RWPE2 (cell line): Measurements from ENCODE around the gene HNRNPA0.

ENCODE experiments used
- ATAC-seq: fragments of 200-7000 bp; cut with Tn5 transposase; 3 replicates; pipeline ENCODE4 v1.9.1; 2021; ENCODE audit warnings: low read depth
- DNase-seq: peaks from one replicate; pipeline ENCODE4 v3.0.0-alpha.2; 2020; ENCODE audit warnings: low spot score
- H3K27ac ChIP-seq: fragments of 450-650 bp; 2 replicates; pipeline ENCODE4 v1.5.1; 2017; ENCODE audit warnings: mild to moderate bottlenecking; ENCODE audit not compliant: poor library complexity, severe bottlenecking
- H3K27me3 ChIP-seq: fragments of 250-450 bp; sonication (Bioruptor Pico); 2 replicates; pipeline ENCODE4 v1.5.1; 2021; ENCODE audit warnings: mild to moderate bottlenecking, moderate library complexity; ENCODE audit not compliant: insufficient read depth, poor library complexity, severe bottlenecking
- H3K36me3 ChIP-seq: fragments of 250-450 bp; sonication (Bioruptor Pico); 2 replicates; pipeline ENCODE4 v1.5.1; 2020; ENCODE audit warnings: low read depth, mild to moderate bottlenecking, moderate library complexity
- H3K4me1 ChIP-seq: fragments of 250-450 bp; sonication (Bioruptor Pico); 2 replicates; pipeline ENCODE4 v1.5.1; 2021; ENCODE audit warnings: mild to moderate bottlenecking, moderate library complexity; ENCODE audit not compliant: insufficient read depth, poor library complexity, severe bottlenecking
- H3K4me3 ChIP-seq: fragments of 250-450 bp; sonication (Bioruptor Pico); 2 replicates; pipeline ENCODE4 v1.5.1; 2021; ENCODE audit warnings: mild to moderate bottlenecking, moderate library complexity; ENCODE audit not compliant: severe bottlenecking
- H3K9me3 ChIP-seq: fragments of 250-450 bp; sonication (Bioruptor Pico); 2 replicates; pipeline ENCODE4 v1.5.1; 2021; ENCODE audit warnings: mild to moderate bottlenecking, moderate library complexity; ENCODE audit not compliant: severe bottlenecking
- CTCF ChIP-seq: fragments of 450-650 bp; IDR thresholded peaks from one replicate; pipeline ENCODE4 v1.5.1; 2017; ENCODE audit warnings: mild to moderate bottlenecking, moderate library complexity; ENCODE audit not compliant: poor library complexity, severe bottlenecking

HNRNPA0 gene

DNA sequence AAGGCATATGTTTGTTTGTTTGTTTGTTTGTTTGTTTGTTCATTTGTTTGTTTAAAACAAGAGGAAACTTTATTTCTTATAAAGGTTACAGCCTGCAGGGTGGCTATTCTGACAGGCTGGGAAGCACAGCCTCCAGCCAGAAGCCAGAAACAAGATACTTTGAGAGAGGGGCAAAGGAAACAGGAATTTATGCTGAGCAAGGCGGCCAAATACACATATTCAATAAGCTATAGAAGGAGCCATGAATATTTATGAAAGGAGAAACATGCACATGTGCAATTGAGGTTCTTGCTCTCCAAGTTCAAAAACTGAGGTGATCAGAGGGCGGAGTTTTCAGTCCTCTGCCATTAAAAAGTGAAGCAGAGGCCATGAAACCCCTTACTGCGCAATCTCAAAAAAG is 37.8 kb downstream of the HNRNPA0 start:
- Histone ChIP-seq H3K9me3 (no peaks in the 10 kb centered on the region), H3K27me3 (no peaks in the 10 kb centered on the region), H3K27ac (no peak overlapping the region), H3K4me3 (no peak overlapping the region), H3K36me3 (no peaks in the 10 kb centered on the region), H3K4me1 (no peaks in the 10 kb centered on the region)
- ATAC-seq: no peak
- no peak for DNase-seq
- no peak for TF ChIP-seq CTCF

DNA sequence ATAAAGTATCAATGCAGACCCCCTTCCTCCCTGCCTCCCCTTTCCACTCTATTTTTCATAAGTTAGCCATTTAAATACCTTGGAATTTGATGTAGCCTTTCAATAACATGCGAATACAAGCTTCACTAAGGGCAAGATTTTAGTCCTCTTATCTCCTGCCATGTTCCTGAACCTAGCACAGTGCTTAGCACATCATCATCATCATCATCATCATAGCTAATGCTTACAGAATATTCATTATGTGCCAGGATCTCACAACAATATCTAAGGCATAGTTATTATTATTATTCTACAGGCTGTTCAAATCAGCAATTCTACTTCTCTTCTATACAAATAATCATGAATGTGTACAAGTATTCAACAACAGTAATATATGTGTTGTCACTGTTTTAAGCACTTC is 38.7 kb downstream of the HNRNPA0 start:
- DNase-seq (no peak), ATAC-seq (no peak)
- Histone ChIP-seq H3K4me1 (no peaks in the 10 kb centered on the region), H3K27me3 (no peaks in the 10 kb centered on the region), H3K4me3 (no peak overlapping the region), H3K36me3 (no peaks in the 10 kb centered on the region), H3K9me3 (no peaks in the 10 kb centered on the region), H3K27ac (no peak overlapping the region)
- no peak for TF ChIP-seq CTCF

GRCh38 chr5:137714946-137715345 is 39.2 kb downstream of the HNRNPA0 start:
- Histone ChIP-seq H3K36me3 (no peaks in the 10 kb centered on the region), H3K4me1 (no peaks in the 10 kb centered on the region), H3K4me3 (no peak overlapping the region), H3K9me3 (no peaks in the 10 kb centered on the region), H3K27me3 (no peaks in the 10 kb centered on the region), H3K27ac (no peak overlapping the region)
- no peak for TF ChIP-seq CTCF
- ATAC-seq: no peak
- no peak for DNase-seq

DNA sequence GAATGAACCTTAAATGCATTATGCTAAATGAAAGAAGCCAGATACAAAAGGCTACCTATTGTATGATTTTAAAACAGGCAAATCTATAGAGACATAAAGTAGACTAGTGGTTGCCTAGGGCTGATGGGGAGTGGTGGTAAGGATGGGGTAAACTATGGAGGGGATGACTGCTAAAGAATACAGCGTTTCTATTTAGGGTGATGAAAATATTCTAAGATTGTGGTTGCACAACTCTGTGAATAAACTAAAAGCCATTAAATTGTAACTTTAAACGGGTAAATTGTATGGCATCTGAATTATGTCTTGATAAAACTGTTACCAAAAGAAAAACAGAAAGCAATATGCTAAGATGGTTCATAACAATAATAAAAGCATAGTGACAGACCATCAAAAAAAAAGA is 39.7 kb downstream of the HNRNPA0 start:
- TF ChIP-seq CTCF: no peak
- H3K4me3 ChIP-seq: no peak overlapping the region
- no peak for ATAC-seq
- no peak for DNase-seq
- H3K27ac ChIP-seq: no peak overlapping the region
- no peaks in the 10 kb centered on the region for H3K9me3 ChIP-seq
- H3K36me3 ChIP-seq: no peaks in the 10 kb centered on the region
- H3K4me1 ChIP-seq: no peaks in the 10 kb centered on the region
- H3K27me3 ChIP-seq: no peaks in the 10 kb centered on the region

DNA sequence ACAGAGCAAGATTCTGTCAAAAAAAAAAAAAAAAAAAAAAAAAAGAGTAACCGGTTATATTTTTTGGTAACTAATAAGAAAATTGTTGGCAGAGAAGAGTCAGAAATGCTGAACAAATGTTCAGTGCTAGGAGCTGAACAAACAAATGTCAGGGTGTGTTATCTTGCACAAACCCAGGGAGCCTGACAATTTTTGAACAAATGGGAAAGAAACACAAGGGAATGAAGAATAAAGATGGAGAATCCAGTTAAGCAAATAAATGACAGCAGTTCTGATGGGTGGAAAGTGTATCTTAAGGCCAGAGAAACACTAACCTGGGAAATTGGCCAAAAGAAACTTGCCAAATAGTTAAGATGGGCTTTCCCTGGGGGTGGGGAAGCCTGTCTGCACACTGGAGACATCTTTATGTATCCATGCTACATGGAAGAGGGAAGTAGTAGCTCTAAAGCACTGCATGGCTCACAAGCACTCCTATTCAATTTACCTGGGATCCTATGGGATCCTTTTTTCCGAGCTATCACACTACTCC is 42.0 kb downstream of the HNRNPA0 start:
- ATAC-seq: no peak
- Histone ChIP-seq H3K4me1 (no peaks in the 10 kb centered on the region), H3K9me3 (no peaks in the 10 kb centered on the region), H3K36me3 (no peaks in the 10 kb centered on the region), H3K27ac (no peak overlapping the region), H3K27me3 (no peaks in the 10 kb centered on the region), H3K4me3 (no peak overlapping the region)
- TF ChIP-seq CTCF: no peak
- no peak for DNase-seq
